HG03457 (cell line): ENCODE measurements around the gene FAM228B.
"Not testable (repeated sequence)": the region's sequence is repeated elsewhere in the genome, so short reads cannot be mapped to it uniquely, and the experiment has no call there.

Experiments used
- ATAC-seq: cut with Tn5 transposase; IDR thresholded peaks from one replicate; pipeline ENCODE4 v1.9.1; 2021; ENCODE audit warnings: moderate number of reproducible peaks; ENCODE audit not compliant: unreplicated experiment

The FAM228B gene

DNA sequence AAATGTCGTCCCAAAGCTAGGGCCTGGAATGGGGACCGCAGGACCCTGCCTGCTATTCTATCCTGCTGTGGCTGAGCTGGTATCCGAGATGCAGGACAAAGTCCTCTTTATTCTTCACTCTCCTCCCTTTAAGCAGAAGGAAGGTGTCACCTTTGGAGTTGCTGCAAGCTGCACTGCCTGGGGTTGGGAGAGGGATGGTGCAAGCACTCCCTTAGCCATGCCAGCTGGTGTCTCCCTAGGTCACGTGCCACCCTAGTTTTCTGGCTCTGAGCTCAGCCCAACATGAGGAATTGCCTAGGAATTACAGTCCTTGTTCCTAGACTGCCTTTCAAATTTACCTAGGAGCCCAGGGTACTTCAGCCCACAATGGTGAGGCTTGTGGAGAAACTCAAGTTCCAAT, 30.2 kb downstream of the FAM228B start:
- ATAC-seq = no peak

DNA sequence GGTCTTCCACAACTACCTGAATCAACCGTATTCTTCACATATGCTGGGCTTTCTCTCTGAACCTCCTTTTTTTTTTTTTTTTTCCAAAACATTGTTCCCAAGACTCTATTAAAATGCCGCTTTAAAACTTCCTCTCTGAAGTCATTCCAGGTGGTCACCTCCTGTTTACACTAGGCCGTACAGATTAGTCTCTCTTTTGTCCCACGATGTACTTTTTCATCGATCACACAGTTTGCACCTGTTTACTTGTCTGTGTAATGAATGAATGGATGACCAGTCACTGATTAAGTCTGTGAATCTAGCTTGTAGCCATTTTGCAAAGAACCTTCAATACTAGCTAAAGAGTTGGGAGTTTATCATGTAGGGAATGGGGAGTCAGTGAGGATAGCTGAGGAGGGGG, 34.9 kb downstream of the FAM228B start:
- ATAC-seq = no peak

DNA sequence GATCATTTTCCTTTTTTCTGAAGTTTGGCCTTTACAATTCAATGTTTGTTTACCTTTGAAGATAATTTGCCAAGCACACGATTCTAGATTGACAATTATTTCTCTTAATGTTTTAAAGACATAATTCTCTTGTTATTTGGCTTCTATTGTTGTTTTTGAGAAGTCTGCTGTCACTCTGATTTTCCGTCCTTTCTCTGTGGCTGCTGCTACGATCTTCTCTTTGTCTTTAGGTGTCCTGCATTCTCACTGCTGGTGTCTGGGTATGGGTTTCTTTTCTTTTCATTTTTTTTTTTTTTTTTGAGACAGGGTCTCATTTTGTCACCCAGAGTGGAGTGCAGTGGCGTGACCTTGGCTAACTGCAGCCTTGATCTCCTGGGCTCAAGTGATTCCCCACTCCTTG, 36.4 kb downstream of the FAM228B start:
- ATAC-seq = no peak

DNA sequence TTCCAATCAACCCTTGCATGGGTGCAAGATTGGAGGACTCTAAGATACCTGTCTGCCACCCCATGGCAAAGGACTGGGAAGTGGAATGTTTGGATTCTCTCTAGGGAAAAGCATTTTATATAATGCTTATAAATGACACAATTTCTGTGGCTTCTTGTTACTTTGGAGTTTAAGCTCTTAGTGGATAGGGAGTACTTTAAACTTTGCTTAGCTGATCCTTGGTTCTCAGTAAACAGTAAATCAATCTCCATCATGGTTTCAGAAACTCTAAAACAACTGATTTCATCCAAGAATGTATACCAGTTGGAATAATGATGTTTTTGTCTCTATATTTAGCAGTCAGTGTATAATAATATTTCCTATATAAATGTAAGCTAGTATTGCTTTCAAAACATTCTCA, 37.5 kb downstream of the FAM228B start:
- ATAC-seq = no peak

DNA sequence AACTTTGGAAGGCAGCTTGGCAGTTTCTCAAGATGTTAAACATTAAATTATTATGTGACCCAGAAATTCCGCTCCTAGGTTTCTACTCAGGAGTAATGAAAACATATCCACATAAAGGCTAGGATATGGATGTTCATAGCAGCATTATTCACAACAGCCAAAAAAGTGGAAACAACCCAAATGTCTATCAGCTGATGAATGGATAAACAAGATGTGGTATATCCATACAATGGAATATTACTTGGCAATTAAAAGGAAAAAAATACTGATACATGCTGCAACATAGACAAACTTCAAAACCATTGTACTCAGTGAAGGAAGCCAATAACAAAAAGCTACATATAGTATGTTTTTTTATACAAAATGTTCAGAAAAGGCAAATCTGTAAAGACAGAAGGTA, 39.2 kb downstream of the FAM228B start:
- ATAC-seq = no peak

DNA sequence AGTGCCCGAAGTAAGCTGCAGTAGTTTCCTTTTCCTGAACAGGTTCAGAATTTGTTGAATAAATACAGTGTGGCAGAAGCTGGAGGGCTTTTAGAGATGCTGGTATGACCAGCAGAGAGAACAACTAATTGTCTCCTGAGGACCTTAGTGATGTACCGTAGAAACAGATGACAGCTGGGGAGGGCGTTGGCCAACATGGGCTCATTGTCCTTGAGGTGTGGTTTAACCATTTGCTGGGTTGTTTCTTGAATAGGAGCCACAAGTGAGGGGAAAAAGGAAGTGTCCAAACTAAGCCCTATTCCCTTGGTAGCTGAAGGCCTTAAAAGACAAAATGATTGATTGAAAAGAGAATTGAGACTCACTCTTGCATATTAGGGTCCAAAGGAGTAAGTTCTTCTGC, 39.9 kb downstream of the FAM228B start:
- no peak for ATAC-seq

DNA sequence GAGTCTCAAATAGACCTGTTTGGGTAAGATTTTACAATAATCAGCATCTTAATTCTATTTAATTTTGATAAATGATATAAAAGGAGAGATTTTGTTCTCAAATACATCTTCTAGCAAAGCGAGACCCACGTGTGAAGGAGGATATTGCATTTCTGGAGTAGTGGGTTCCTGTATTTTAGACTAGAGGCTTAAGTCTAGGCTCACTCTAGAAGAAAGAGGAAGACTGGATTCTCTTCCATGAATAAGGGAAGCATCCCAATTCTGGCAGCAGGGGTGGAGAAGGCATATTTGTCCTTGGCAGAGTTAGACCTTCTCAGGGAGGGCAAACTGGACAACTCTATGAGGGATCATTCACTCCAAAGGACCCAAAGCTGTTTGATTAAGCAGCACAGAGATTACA, 40.3 kb downstream of the FAM228B start:
- no peak for ATAC-seq

DNA sequence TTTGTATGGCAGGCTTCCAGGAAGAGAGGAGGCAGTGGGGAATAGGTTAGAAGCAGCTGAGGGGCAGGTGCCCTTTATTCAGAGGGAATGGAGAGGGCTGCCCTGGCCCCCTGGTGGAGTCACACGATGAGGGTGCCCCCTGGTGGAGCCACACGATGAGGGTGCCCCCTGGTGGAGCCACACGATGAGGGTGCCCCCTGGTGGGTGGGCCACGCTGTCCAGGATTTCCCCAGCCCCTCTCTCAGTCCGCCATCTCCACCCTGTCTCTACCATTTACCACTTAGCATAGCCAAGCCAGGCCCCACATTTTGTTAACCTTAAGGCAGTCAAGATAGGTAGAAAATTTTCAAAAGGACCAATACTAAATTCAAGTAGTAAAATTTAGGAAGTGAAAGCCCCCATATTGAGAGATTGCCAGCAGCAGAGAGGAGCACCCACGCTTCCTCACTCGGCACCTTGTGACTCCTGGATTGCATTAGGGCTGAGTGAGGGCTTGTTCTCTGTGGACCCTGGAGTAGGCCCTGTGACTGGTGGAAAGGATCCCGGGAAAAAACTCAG, 41.2 kb downstream of the FAM228B start:
- no peak for ATAC-seq

DNA sequence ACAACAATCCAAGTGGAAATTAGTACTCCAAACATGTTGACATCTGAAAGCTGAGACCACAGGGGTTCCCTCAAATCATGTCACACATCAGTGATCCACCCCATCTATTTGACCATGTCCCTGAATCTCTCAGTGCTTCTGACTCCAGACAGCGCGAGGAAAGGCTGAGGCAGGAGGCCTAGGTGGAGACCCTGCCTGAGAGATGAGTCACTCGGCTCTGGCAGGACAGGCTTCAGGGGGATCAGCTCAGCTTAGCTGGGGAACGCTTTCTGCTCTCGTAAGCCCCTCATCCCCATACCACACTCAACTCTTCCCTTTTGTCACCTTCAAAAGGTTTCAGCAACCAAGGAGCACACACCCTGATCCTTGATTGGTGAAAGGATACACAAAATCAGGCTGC, 45.8 kb downstream of the FAM228B start:
- no peak for ATAC-seq

DNA sequence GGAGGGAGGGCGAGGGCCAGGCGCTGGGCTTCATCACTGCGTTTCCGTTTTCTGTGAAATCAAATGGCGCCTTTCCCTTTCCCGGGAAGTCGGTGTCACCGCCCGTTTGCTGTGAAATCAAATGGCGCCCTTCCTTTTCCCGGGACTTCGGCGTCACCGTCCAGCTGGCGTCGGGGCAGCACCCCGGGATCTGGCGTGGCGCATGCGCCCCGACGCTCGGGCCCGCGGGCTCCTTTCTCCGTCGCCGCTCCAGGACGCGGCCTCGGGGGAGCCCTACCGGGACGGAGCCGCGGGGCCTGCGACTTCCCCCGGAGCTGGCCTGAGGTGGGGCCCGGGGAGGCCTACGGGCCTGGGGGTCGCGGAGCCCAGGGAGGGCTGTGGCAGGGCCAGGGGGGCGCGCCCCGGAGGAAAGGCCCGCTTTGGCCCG, 51.6 kb downstream of the FAM228B start, which contains the start of gene FAM228A:
FAM228A (plus strand) TSS at position 203 of the 427 bp plus-strand sequence. CDS start 428 bp downstream, outside the sequence.
- ATAC-seq = no peak

DNA sequence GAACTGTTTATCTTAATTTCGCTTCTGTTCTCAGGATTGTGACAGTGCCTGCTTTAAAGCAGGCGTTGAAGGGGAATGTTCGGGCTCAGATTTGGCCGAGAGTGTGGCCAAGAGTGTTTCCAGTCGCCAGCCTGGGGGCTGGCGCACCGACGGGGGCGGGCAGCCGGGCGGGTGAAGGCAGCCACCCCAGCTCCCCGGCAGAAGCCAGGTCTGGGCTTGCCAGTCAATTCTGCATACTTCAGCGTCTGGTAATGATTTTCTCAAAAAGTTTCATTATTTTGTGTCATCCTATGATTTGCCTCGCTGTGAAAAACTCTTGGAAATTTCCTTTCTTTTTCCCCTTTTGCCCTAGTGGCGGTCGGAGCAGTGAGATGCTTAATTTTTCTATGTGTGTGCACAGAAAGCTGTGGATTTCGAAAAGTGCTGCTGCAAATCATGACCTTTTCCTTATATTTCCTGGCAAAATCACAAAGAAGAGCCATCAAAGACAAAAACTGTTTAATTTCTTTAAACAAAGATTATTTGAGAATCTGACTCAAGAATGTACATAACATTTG, 52.4 kb downstream of the FAM228B start:
- no peak for ATAC-seq

DNA sequence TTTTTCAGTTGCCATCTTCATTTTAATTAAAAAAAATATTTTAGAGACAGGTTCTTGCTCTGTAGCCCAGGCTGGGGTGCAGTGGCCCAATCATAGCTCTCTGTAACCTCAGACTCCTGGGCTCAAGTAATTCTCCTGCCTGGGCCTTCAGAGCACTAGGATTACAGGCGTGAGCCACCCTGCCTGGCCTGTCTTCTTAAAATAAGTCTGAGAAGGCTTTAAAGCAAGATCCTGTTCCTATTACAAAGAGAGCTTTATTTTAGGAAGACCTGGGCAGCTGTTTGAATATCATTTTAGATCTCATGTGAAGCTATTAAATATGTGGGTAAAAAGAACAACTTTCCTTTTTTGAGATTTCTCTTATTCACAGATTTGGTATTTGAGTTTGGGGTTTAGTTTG, 53.1 kb downstream of the FAM228B start:
- no peak for ATAC-seq

DNA sequence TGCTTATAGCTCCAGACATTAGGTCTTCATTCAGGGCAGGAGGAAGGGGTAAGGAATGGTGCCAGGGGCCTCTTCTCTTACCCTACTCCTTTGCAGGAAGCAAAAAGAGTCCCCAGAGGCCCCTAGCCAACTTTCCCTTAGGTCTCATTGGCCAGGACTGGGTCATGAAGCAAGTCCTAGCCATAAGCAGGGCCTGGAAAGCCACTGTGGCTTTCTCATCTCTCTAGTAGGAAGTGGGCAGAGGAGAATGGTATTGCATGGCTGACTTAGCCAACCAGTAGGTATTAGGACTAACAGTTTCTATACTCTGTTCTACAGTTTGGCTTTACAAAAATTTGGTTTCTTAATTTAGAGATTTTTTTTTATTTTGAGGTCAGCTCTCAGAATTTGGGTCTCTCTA, 56.4 kb downstream of the FAM228B start:
- no peak for ATAC-seq

DNA sequence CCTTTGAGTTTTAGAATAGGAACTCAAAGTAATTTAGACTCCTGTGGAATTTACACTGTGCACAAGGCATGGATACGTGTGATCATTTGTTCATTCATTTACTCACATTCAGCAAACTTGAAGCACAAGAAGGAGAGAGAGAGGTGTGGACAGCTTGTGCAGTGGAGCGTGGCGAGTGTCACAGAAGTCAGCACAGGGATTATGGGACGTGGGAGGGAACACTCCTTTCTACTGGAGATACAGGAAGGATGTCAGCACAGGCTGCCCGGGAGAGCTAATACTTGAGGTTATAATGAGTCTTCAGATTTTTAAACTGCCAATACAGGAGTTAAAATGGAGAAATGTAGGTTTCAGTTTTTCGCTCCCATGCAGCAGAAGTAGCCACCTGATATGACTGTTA, 58.6 kb downstream of the FAM228B start:
- ATAC-seq = no peak

DNA sequence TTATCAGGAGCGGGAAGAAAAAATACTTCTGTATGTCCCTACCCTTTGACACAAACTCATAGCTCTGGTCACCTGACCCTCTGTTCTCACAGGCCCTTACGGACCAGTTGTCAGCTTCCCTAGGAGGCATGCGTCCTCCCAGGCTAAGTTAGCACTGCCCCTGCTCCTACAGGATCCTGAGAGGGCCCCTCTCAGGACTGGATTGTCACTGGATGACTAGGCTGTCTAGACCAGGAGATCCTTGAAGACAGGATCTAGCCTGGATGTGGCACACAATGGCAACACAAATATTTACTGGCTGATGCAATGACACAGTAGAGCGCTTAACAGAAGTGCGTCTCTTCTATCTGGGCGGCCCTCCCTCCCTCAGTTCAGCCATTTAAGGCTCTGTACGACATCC, 59.2 kb downstream of the FAM228B start:
- ATAC-seq = no peak

DNA sequence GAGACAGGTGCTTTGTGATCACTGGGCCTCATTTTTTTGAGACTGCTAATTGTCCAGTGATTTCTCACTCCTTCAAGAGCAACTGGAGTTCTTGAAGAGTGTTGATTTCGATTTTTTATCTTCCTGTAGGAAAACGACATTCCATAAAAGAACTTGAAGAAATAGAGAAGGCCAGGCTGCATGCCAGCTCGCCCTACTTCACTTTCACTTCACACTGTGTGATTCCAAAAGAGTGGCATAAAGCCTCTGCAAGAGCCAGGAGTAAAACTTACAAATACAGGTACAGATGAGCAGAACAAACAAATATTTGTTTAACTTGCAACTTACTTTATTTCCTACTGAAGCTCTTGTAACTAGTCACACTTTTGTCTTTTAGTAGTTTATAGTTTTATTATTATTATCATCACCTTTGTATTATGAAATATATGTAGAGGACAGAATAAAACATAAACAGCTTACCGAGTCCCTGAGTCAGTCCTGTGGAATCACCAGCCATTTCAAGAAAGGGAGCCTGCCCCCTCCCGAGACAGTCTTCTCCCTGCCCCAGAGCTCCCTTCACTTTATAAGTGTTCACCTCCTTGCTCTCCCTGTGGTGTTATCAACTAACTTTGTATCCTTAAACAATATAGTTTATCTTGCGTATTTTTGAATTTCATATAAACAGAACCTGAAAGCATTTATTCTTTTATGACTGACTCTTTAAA, 60.2 kb downstream of the FAM228B start:
- ATAC-seq = no peak

DNA sequence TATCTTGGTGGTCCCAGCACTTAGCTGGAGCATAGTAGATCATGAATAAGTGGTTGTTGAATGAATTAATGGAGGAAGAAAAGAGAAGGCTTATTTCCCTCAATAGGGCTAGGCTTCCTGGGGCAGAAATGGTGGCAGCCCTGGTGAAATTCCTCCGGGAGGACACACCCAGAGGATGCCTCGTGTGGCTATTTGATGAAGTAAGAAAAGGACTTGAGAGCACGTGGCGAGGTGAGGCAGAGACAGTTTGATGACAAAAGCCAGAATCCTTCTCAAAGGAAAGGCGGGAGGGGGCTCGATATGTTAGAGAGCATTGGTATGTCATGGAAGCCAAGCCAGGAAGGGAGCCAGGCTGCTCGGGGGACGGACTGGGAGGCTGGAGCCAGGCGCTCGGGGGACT, 66.3 kb downstream of the FAM228B start:
- no peak for ATAC-seq

DNA sequence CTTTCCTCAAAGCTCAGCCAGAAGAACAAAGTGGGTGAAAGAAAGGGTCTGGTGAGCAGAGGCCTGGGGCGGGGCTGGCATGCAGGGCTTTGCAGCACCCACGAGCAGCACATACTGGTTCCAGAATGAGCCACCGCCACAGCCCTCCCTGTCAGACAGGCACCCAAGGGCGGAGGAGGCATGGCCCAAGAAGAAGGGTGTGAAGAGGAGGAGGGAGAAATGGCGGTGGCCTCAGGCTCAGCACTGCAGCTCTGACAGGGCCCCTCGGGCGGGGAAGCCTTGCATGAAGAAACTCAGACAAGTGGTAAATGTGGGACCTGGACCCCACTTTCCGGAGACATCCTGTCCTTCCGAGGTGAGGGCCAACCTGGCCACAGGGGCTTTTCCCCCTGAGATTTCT, 67.2 kb downstream of the FAM228B start:
- ATAC-seq = no peak

DNA sequence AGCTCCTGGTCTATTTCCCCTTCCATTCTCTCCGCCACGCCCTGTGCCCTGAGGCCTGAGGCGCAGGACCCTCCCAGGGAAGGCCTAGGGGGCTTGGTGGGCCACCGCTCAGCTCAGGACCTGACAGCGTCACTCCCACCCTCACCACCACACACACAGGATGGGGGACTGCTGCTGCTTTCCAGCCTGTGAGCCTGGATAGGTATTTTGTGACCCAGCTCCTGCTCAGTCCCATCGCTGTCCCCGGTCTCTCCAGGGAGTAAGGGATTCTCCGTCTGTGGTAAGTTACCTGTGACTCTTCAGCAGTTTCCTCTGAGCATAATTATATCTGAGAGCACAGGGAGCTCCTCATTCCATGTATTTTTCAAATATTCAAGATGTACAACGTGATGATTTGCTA, 67.9 kb downstream of the FAM228B start:
- no peak for ATAC-seq

DNA sequence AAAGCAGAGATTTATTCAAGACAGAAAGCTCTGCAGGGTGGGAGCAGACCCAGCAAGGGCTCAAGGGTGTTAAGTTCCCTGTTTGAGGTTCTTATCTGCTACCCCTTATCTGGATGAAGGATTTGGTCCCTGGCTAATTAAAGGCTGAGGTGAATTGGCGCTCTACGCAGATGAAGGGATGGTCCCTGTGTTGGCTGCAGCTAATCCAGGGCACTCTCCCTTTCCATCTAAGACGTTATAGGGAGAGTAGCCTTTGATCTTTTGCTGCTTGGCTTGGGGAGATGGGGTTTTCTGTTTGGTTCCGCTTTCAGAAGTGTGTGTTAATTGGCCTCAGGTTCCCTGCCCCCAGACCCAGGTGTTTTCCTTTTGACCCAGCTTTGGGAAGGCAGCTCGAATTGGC, 68.6 kb downstream of the FAM228B start:
- no peak for ATAC-seq

DNA sequence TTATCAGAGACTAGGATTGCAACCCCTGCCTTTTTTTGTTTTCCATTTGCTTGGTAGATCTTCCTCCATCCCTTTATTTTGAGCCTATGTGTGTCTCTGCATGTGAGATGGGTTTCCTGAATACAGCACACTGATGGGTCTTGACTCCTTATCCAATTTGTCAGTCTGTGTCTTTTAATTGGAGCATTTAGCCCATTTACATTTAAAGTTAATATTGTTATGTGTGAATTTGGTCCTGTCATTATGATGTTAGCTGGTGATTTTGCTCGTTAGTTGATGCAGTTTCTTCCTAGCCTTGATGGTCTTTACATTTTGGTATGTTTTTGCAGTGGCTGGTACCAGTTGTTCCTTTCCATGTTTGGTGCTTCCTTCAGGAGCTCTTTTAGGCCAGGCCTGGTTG, 73.9 kb downstream of the FAM228B start:
- ATAC-seq = not testable (repeated sequence)

DNA sequence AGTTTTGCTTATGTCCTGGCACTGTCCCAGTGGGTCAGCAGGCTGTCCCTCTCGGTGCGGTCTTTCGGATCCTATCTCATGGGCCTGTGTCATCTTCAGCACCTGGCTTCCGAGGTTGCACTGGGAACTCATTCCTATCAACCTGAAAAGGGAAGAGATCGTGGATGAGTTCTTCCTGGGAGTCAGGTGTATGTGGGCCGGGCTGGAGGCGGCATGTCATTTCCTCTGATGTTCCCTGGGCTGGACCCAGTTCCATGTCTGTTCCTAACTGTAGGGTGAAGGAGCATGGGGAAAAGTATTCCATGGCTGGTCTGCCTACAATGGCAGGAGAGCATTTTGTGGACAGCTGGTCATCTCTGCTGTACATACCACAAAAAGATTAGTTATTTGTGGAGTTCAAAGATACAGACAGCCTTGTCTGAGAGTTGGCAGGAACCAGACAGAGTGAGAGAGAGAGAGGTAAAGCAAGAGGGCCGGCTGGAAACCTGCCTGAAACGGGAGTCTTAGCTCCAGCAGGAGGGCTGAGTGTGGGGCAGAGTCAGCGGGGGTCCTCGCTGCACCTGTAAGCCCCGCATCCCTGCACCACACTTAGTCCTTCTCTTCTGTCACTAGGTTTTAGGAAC, 76.8 kb downstream of the FAM228B start:
- ATAC-seq = no peak
